Adipocyte (in vitro differentiated cells): ENCODE measurements around the gene USP24.

Source experiments
- DNase-seq: peaks from one replicate; pipeline ENCODE4 v3.0.0-alpha.2; 2015; ENCODE audit warnings: low read depth
- H3K27me3 ChIP-seq: replicated peaks from 2 replicates; pipeline ENCODE4 v1.7.0; 2013; ENCODE audit warnings: mild to moderate bottlenecking, low read length, moderate library complexity; ENCODE audit not compliant: control insufficient read depth, insufficient read depth
- H3K36me3 ChIP-seq: 2 replicates; pipeline ENCODE4 v1.7.0; 2013; ENCODE audit warnings: low read length, mild to moderate bottlenecking, moderate library complexity; ENCODE audit not compliant: control insufficient read depth, insufficient read depth, severe bottlenecking
- H3K4me1 ChIP-seq: 2 replicates; pipeline ENCODE4 v1.7.0; 2013; ENCODE audit warnings: mild to moderate bottlenecking, low read length, moderate library complexity; ENCODE audit not compliant: control insufficient read depth, insufficient read depth
- H3K4me3 ChIP-seq: 2 replicates; pipeline ENCODE4 v1.7.0; 2013; ENCODE audit warnings: mild to moderate bottlenecking, low read length, moderate library complexity
- H3K9ac ChIP-seq: 2 replicates; pipeline ENCODE4 v1.7.0; 2013; ENCODE audit warnings: mild to moderate bottlenecking, low read length, moderate library complexity
- H3K9me3 ChIP-seq: 2 replicates; pipeline ENCODE4 v1.7.0; 2013; ENCODE audit warnings: mild to moderate bottlenecking, low read length, moderate library complexity; ENCODE audit not compliant: control insufficient read depth

USP24 gene

DNA sequence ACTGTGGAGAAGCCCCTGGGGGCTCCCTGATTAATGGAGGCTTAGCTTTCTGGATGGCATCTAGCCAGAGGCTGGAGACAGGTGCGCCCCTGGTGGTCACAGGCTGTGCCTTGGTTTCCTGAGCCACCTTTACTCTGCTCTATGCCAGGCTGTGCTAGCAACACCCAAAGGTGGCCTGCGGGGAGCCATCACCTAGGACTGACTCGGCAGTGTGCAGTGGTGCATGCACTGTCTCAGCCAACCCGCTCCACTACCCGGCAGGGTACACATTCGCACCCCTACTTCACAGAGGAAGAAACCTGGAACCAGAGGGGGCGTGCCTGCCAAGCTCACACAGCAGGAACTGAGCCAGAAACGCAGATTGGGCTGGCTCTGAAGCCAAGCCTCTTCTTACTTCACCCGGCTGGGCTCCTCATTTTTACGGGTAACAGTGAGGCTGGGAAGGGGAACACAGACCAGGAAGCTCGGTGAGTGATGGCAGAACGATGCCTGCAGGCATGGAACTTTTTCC lies 151.0 kb downstream of the USP24 start:
- Histone ChIP-seq H3K36me3 (peaks cover 65% of the 10 kb centered on the region), H3K4me1 (peaks cover 18% of the 10 kb centered on the region), H3K9me3 (no peaks in the 10 kb centered on the region), H3K9ac (no peak overlapping the region), H3K4me3 (no peak overlapping the region), H3K27me3 (no peaks in the 10 kb centered on the region)
- no peak for DNase-seq

DNA sequence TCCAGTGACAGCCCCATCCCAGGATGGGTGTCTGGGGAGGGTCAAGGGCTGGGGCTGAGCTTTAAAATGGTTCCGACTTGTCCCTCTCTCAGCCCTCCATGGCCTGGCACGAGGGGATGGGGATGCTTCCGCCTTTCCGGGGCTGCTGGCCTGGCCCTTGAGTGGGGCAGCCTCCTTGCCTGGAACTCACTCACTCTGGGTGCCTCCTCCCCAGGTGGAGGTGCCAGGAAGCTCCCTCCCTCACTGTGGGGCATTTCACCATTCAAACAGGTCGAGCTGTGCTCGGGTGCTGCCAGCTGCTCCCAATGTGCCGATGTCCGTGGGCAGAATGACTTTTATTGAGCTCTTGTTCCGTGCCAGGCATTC lies 151.6 kb downstream of the USP24 start:
- Histone ChIP-seq H3K4me3 (no peak overlapping the region), H3K27me3 (no peaks in the 10 kb centered on the region), H3K4me1 (peaks cover 18% of the 10 kb centered on the region), H3K36me3 (peaks cover 64% of the 10 kb centered on the region), H3K9me3 (no peaks in the 10 kb centered on the region), H3K9ac (no peak overlapping the region)
- DNase-seq, result no peak

DNA sequence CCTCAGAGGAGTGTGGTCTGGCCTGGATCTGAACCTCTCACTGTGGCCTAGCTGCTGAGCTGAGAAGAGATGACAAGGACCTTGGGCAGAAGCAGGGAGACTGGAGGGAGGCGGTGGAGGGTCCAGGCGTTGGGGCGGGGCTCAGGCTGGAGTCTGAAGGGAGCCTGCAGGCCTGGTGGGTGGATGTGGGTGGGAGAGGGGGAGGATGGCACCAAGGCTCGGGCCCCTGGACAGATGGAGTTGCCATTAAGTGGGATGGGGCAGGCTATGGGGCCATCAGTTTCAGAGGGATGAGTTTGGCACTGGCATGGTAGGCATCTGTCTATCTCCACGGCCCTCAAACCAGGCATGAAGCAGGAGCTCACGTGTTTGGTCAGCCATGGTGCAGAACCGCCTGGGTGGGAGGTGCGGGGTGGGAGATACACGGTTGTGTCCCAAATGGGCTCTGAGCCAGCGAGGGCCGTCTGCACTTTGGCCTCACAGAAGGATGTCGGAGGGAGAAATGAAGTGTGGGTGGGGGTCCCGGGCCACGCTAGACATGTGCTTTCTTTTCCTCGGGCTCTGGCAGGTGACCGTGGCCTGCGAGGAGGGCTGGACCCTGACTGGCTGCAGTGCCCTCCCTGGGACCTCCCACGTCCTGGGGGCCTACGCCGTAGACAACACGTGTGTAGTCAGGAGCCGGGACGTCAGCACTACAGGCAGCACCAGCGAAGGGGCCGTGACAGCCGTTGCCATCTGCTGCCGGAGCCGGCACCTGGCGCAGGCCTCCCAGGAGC lies 152.2 kb downstream of the USP24 start:
- Histone ChIP-seq H3K4me1 (peaks cover 18% of the 10 kb centered on the region), H3K36me3 (peaks cover 65% of the 10 kb centered on the region), H3K9me3 (no peaks in the 10 kb centered on the region), H3K27me3 (no peaks in the 10 kb centered on the region), H3K4me3 (no peak overlapping the region), H3K9ac (no peak overlapping the region)
- no peak for DNase-seq

DNA sequence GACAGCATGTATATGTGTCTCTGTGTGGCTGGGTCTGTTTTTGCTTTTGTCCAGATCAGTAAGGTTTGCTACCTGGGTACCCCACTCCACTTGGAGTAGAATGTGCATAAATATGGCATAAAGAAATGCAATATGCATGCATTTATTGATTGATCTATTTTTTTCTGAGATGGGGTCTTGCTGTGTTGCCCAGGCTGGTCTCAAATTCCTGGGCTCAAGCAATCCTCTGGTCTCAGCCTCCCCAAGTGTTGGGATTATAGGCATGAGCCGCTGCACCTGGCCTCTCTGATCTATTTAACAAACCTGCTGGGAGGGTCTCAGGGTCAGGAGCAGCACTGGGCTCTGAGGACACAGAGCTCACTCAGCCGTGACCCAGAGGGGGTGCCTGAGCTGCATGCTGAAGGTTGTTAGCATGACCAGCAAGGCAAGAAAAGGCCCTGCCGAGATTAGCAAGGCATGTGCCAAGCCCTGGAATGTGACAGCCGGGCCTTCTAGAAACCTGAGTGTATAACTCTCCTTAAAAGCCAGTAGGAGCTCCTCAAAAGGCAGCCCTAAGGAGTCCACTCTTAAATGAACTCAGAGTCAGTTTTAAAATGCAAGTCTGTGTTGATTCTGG lies 153.3 kb downstream of the USP24 start:
- Histone ChIP-seq H3K9ac (no peak overlapping the region), H3K27me3 (no peaks in the 10 kb centered on the region), H3K4me1 (peaks cover 18% of the 10 kb centered on the region), H3K36me3 (peaks cover 65% of the 10 kb centered on the region), H3K4me3 (no peak overlapping the region), H3K9me3 (no peaks in the 10 kb centered on the region)
- DNase-seq, result no peak

DNA sequence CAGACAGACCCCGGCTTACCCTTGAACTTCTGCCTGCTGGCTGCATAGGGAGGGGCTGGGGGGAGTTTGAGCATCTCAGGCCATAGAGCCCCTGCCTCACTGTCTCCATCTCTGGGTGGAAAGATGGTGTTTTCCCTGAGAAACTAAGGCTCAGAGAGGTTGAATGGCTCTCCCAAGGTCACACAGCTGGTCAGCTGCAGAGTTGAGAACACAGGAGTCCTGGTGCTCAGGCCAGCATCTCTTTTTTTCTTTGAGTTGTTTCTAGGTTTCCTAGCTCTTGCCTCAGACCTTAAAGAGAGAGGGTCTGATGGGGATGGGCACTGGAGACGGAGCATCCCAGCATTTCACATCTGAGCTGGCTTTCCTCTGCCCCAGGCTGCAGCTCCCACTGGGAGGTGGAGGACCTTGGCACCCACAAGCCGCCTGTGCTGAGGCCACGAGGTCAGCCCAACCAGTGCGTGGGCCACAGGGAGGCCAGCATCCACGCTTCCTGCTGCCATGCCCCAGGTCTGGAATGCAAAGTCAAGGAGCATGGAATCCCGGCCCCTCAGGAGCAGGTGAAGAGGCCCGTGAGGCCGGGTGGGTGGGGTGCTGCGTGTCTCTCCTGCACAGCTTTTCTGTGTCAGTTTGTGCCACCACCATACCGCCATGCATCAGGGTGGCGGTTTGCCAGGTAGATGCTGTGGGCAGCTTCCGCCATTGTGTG lies 154.0 kb downstream of the USP24 start:
- Histone ChIP-seq H3K9me3 (no peaks in the 10 kb centered on the region), H3K4me1 (peaks cover 18% of the 10 kb centered on the region), H3K4me3 (no peak overlapping the region), H3K27me3 (no peaks in the 10 kb centered on the region), H3K36me3 (peaks cover 59% of the 10 kb centered on the region), H3K9ac (no peak overlapping the region)
- no peak for DNase-seq

DNA sequence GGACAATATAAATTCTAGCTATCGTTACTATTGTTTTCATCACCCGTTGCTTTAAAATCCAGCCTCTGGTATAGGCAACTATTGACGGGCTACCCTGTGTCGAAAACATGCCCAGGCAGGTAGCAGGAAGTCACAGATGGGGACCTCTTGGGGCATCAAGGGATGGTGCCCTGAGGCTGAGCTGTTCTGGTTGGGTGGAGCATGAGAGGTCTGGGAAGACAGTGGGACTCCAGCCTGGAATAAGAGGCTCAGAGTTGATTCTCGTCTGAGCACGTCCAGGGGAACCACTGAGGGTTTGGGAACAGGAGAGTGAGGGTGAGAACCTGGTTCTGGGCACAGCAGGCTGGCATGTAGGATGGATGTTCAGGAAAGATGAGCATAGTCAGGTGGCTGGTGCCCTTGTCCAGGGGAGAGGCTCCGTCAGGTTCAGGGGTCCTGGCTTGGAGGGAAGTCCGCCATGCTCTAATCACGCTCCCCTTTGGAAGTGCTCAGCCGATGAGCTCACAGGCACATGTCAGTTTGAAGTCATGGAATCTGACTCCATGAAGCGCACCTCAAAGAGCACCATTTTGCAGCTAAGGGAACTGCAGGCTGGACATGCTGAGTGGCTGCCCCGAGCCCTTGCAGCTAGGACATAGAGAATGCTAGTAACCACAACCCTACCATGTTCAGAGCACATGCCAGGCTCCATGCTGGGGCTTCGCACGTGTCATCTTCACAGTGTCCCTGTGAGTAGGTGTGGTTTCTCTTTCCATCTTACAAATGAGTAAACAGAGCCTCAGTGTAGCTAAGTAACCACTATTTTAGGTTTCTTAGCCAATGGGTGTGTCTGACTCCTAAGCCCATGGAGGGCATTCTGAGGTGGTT lies 154.8 kb downstream of the USP24 start:
- Histone ChIP-seq H3K4me3 (no peak overlapping the region), H3K9ac (no peak overlapping the region), H3K4me1 (peaks cover 21% of the 10 kb centered on the region), H3K36me3 (peaks cover 51% of the 10 kb centered on the region), H3K9me3 (no peaks in the 10 kb centered on the region), H3K27me3 (no peaks in the 10 kb centered on the region)
- no peak for DNase-seq

DNA sequence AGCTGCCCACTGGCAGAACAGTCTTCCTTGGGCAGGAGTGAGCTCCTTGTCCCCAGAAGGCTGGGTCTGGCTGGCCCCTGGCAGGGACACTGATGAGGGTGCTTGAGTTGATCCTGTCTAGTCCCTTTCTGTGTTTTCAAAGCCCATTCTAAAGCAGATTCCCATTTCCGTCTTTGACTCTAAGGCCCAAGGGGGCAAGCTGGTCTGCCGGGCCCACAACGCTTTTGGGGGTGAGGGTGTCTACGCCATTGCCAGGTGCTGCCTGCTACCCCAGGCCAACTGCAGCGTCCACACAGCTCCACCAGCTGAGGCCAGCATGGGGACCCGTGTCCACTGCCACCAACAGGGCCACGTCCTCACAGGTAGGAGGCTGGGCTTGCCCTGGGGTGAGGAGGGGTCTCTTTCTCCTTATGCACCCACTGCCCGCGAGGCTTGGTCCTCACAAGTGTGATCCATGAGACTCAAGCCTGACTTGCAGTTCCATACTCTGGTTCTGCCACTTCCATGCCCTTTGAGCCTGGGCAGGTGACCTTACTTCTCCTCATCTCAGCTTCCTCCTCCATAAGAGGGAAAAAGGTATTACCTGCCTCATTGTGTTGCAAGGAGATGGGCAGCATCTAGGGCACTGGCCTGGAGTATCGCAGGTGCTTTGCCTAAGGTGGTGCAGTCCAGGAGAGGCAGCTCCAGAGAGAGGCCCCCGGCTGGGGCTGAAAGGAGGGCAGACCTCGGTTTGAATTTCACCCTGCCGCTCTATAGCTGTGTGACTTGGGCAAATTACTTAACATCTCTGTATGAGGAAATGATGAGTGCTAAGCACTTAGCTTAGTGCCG lies 155.6 kb downstream of the USP24 start:
- Histone ChIP-seq H3K4me3 (no peak overlapping the region), H3K27me3 (no peaks in the 10 kb centered on the region), H3K4me1 (peaks cover 18% of the 10 kb centered on the region), H3K36me3 (peaks cover 51% of the 10 kb centered on the region), H3K9ac (no peak overlapping the region), H3K9me3 (no peaks in the 10 kb centered on the region)
- DNase-seq, result no peak

DNA sequence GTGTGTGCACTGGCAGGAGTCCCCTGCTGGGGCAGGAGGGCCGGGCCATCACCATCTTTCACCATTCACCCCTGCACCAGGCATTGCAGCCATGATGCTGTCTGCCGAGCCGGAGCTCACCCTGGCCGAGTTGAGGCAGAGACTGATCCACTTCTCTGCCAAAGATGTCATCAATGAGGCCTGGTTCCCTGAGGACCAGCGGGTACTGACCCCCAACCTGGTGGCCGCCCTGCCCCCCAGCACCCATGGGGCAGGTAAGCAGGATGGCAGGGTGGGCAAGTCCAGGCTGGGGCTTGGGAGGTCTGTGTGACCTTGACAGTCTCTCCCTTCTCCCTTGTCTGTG lies 157.2 kb downstream of the USP24 start:
- H3K27me3 ChIP-seq, result no peaks in the 10 kb centered on the region
- peaks cover 46% of the 10 kb centered on the region for H3K36me3 ChIP-seq
- H3K9me3 ChIP-seq, result no peaks in the 10 kb centered on the region
- H3K9ac ChIP-seq, result no peak overlapping the region
- H3K4me1 ChIP-seq, result peaks cover 21% of the 10 kb centered on the region
- H3K4me3 ChIP-seq, result no peak overlapping the region
- DNase-seq, result no peak

DNA sequence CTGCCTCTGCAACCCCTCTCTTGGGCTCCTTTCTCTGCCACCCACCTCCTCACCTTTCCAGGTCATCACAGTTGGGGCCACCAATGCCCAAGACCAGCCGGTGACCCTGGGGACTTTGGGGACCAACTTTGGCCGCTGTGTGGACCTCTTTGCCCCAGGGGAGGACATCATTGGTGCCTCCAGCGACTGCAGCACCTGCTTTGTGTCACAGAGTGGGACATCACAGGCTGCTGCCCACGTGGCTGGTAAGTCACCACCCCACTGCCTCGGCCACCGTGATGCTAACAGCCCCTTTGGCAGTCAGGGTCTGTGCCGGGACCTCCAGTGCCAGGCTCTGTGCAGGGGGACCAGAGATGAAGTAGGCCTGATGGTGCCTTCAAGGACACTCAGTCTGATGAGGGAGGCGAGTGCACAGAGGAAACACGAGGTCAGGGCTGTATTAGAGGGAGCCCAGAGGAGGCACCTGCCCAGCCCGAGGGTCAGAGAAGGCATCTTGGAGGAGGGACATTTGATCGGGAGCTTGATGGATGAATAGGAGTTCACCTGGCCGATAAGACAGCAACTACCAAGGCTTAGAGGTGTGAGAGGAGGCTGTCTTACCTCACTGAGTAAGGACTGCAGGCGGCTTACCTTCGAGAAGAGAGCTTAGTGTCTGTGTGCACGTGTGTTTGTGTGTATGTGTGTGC lies 157.8 kb downstream of the USP24 start:
- no peak overlapping the region for H3K4me3 ChIP-seq
- no peaks in the 10 kb centered on the region for H3K9me3 ChIP-seq
- no peak for DNase-seq
- H3K4me1 ChIP-seq, result peaks cover 26% of the 10 kb centered on the region
- H3K36me3 ChIP-seq, result peaks cover 46% of the 10 kb centered on the region
- H3K9ac ChIP-seq, result no peak overlapping the region
- H3K27me3 ChIP-seq, result no peaks in the 10 kb centered on the region

DNA sequence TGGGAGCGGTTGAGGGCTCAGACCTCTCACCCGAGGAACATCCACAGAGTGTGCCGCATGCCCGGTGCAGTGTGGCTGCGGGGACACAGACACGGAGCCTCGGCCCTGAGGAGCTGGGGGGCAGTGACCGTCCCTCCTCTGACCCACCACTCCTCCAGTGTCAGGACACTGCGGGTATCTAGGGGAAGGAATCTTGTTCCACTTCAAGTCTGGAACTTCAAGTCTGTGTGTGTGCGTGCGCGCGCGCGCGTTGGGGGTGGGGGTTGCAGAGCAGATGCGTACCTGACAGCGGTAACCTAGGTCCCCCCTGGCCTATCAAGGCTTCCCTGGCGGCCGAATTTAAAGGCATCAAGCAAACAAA lies 158.6 kb downstream of the USP24 start:
- Histone ChIP-seq H3K9me3 (no peaks in the 10 kb centered on the region), H3K4me3 (no peak overlapping the region), H3K4me1 (peaks cover 26% of the 10 kb centered on the region), H3K9ac (no peak overlapping the region), H3K36me3 (peaks cover 46% of the 10 kb centered on the region), H3K27me3 (no peaks in the 10 kb centered on the region)
- no peak for DNase-seq
